Germinal center (tissue), 1 donor: ENCODE measurements around the gene KRT79.
"Not testable (repeated sequence)": the region's sequence is repeated elsewhere in the genome, so short reads cannot be mapped to it uniquely, and the experiment has no call there.

Source experiments
- DNase-seq: peaks from one replicate; pipeline ENCODE4 v3.0.0; 2012; ENCODE audit warnings: mixed read lengths, low spot score

KRT79 gene

DNA sequence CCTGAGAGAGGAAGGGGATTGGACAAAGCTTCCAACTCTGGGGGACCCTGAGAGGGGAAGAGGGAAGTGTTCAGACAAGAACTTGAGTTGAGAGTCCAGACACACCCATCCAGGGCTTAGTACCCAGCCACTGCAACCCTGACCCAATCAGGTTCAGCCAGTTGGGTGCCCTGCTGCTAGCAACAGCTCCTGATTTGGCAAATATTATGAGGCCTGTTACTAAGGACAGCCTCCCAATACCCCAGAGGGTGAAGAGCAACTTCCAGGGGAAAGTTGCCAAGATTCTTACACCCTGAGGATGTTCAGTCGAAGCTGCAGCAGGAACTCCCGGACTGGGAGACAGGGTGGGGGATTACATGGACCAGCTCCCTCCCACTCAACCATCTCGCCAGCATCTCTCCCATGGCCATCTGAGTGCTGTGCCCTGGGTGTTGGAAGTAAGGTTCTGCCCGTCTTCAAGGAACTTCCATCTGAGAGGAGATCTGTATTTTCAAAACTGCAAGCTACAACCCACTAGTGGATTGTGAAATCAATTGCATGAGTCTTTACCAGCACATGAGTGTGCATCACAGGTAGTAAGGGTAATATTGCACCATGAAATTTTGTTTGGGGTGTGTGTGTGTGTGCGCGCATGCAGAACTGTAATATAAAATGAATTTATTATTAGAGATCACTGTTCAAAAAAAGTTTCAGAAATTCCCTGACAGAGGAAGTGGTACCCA is 26.2 kb upstream of the KRT79 start:
- no peak for DNase-seq

GRCh38 chr12:52857500-52857899 is 23.4 kb upstream of the KRT79 start:
- no peak for DNase-seq

- DNase-seq, result no peak
Measured at GRCh38 chr12:52856787-52857186, 22.7 kb upstream of the KRT79 start.

DNA sequence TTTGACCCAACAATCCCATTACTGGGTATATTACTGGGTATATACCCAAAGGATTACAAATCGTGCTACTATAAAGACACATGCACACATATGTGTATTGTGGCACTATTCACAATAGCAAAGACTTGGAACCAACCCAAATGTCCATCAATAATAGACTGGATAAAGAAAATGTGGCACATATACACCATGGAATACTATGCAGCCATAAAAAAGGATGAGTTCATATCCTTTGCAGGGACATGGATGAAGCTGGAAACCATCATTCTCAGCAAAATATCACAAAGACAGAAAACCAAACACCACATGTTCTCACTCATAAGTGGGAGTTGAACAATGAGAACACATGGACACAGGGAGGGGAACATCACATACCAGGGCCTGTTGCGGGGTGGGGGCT is 22.0 kb upstream of the KRT79 start:
- not testable (repeated sequence) for DNase-seq

- no peak for DNase-seq
Measured at GRCh38 chr12:52851787-52852186, 17.7 kb upstream of the KRT79 start.

GRCh38 chr12:52850681-52851080 is 16.6 kb upstream of the KRT79 start:
- no peak for DNase-seq

GRCh38 chr12:52849511-52849910 is 15.4 kb upstream of the KRT79 start:
- no peak for DNase-seq

- no peak for DNase-seq
Measured at GRCh38 chr12:52848661-52849255, 14.6 kb upstream of the KRT79 start, which contains the start of gene KRT78. Gene KRT78 (minus strand): TSS chr12:52848994. CDS start chr12:52848930, 64 bp downstream.

DNA sequence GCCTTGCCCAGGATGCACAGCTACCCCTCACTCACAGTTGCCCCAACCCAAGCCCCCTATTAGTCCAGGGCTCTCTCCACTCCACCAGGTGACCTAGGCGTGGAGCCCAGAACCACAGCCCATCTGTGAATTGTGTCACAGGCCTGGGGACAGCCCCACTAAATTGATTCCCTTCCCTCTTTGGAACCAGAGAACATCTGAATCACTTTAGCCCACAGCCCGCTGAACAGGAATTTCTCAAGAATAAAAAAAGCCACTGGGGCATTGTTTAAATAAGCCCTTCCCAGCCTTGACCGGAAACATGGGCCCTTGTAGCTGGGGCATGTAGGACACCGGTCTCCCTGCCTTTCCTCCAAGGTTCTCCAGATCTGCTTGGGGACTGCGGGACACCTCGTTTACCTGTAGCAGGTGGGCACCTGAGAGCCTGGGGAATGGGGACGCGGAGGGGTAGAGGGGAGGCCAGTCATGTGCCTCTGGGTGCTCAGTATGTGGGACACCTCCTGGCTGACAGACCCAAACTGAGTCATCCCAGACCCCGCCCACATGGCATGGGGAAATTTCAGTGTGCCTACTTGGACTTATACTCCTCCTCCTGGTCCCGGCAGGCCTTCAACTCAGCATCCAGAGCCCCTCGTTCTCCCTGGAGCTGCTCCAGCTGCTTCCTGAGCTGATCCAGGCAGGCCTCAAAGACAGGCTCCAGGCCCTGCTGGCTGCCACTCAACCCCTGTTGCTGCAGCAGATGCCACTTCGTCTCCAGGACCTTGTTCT is 13.4 kb upstream of the KRT79 start:
- no peak for DNase-seq

- no peak for DNase-seq
Measured at GRCh38 chr12:52846356-52846970, 12.4 kb upstream of the KRT79 start.

- no peak for DNase-seq
Measured at GRCh38 chr12:52845946-52846345, 11.8 kb upstream of the KRT79 start.

DNA sequence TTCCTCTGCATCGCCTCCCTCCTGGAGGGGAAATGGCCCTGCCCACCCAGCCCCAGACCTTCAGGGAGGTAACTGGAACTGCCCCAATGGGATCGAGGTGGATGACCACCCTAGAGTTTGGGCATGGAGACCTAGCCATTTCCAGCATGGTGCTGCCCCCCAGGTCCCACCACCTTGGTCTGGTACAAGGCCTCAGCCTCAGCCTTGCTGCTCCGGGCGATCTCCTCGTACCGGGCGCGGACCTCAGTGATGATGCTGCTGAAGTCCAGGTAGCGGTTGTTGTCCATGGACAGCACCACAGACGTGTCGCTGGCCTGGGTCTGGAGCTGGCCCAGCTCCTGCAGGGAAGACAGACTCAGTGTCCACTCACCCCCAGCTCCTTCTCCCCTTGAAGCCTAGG is 10.3 kb upstream of the KRT79 start:
- DNase-seq, result no peak

DNA sequence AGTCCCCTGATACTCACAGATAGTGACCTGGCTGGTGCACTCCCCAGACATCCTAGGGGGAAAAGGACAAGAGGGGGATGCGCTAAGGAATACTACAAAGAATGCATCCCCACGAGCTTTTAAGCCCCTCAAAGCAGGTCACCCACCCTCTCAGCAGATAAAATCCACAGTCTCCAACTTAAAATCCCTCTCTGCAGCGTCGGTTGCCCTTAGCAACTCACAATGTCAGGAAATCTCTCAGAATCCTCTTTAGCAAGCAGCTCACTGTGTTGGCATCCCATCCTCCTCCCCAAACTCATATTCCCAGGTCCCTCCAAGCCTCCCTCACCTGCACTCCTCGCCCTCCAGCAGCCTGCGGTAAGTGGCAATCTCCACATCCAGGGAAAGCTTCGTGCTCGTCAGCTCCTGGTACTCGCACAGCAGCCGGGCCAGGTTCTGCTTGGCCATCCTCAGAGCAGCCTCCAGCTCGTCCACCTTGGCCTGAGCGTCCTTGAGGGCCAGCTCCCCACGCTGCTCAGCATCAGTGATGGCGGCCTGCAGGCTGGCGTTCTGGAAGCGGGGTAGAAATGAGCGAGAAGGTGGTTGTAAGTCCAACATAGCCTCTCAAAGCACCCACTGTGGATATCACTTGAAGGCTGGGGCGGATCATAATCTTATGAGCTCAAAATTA is 5.5 kb upstream of the KRT79 start:
- no peak for DNase-seq

DNA sequence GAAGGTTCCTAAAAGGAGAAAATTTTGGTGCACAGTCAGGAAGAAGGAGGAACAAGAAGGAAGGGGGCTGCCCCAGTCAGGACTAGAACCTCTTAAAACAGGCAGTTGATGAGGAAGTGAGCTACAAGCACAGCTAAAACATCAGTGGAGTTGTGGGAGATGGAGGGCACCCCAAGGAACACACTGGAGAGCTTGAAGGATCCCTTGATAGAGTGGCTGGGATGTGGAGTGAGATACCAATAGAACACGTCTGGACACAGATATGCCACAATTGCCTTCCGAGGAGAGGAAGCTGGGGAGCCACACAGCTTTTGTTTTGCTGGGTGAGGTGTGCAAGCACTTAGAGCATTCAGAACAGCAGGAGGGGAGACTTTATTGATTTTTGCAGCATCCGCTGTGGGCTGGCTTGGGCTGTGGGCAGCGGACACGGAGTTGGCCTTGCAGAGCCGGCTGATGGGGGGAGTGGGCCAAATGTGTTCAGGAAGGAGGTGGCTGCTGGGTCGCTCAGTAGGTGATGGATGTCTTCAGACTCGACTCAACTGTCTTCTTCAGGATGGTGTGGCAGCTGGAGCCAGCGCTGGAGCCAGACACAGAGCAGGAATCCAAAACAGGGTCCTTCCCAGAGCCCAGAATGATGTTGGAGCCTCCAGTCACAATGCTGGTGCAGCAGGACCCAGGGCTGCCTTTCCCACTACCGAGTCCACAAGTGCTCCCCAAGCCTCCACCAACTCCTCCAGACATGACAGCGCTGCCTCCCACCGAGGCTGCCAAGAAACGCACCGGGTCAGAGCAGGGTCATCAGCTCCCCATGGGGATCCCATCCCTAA is 4.7 kb upstream of the KRT79 start:
- DNase-seq, result no peak

GRCh38 chr12:52837781-52838608 is 3.9 kb upstream of the KRT79 start:
- no peak for DNase-seq

DNA sequence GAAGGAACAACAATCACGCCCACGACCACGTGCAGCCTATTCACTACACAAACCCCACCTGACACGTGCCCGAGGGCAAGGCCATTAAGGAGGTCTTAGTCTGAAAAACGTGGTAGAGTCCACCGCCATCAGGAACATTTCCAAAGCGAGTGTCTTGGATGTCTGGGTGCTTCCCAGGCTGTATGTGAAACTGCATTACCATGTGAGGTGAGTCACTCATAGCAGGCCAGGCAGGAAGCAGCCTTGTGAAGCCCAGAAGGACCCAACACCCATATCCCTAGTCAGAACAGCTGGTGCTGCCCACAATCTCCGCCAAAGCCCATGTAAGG is 3.3 kb upstream of the KRT79 start:
- no peak for DNase-seq

- no peak for DNase-seq
Measured at GRCh38 chr12:52836491-52837412, 2.6 kb upstream of the KRT79 start.

DNA sequence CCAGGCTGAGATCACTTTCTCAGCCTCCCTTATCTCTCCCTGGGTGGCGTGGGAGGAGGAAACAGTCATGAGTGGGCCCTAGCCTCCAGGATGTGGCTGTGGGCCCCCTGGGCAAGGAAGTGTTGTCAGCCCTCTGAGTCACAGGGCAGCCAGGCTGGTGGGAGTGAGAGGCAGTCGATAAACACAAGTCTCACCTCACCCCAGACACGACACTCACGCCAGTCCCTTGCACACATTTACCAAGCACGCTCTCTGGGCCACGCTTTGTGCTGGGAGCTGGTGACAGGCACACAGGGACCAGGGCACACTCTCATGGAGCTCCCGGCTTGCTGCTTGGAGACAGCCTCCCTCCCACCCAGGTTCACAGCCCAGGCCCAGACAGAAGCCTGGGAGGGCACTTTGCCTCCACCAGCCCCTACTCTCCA is 1.9 kb upstream of the KRT79 start:
- DNase-seq, result no peak
